ENCODE data around the gene GPRC5C.

GPRC5C gene

DNA sequence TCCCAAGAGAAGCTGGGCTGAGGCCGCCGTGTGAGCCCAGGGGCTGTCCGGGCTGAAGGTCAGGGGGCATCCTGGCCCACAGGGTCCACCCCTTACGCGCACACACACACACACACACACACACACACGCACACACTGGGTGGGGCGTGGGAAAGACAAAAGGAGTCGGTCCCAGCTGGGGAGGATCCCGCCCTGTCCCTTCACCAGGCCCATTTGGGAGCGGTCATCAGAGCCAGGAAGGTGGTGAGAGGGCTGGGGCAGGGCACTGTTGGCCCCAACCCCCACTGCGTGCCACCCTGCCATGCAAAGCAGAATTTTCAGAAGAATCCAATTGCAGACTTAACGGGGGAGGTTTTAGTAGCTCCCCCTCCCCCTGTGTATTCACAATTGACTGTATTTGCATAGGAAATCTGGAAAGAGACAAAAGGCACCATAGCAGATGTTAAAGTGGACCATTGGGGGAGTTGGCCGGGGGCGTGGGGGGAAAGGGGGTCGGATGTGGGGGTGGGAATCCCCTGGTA lies 23.2 kb downstream of the GPRC5C start:
- Histone ChIP-seq H3K79me2 (ENCODE audit: insufficient read depth, low read depth) (no peaks in the 10 kb centered on the region), H3K4me1 (ENCODE audit: low read depth, poor library complexity, severe bottlenecking) (no peaks in the 10 kb centered on the region), H3K9ac (no peak overlapping the region), H3K27ac (no peak overlapping the region), H3K4me2 (no peak overlapping the region), H3K4me3 (IDR thresholded peaks at IDR 0.05; ENCODE audit: insufficient read depth, low read depth, low read length) (no peak overlapping the region), H4K20me1 (ENCODE audit: insufficient read depth) (no peaks in the 10 kb centered on the region), H2AFZ (ENCODE audit: low read depth) (no peak overlapping the region), H3K27me3 (ENCODE audit: insufficient read depth, low read depth) (peaks cover 49% of the 10 kb centered on the region; the same call in 1 of the 2 replicates), H3K36me3 (ENCODE audit: insufficient read depth) (no peaks in the 10 kb centered on the region)
- TF ChIP-seq, protein P1, sequence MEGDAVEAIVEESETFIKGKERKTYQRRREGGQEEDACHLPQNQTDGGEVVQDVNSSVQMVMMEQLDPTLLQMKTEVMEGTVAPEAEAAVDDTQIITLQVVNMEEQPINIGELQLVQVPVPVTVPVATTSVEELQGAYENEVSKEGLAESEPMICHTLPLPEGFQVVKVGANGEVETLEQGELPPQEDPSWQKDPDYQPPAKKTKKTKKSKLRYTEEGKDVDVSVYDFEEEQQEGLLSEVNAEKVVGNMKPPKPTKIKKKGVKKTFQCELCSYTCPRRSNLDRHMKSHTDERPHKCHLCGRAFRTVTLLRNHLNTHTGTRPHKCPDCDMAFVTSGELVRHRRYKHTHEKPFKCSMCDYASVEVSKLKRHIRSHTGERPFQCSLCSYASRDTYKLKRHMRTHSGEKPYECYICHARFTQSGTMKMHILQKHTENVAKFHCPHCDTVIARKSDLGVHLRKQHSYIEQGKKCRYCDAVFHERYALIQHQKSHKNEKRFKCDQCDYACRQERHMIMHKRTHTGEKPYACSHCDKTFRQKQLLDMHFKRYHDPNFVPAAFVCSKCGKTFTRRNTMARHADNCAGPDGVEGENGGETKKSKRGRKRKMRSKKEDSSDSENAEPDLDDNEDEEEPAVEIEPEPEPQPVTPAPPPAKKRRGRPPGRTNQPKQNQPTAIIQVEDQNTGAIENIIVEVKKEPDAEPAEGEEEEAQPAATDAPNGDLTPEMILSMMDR (conservative IDR thresholded peaks at IDR 0.05; ENCODE audit: low read depth, low read length), result no peak

DNA sequence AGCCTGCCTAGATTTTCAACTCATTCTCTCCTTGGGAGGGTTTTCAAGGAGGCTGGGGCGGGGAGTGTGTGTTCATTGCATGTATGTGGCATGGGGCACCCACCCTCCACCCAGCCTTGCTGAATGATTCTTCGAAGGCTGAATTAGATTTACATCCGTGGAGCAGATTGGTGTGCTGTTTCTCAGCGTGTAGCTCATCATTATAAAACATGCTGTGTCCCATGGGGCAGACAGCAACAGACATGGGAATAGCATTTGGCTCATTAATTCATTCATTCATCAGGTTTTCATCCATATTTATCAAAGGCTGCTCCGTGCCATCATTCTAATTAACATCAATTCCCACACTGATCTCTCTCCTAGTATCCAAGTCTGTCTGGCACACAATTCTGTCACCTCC lies 23.9 kb downstream of the GPRC5C start:
- no peak overlapping the region for H3K4me3 ChIP-seq (IDR thresholded peaks at IDR 0.05; ENCODE audit: insufficient read depth, low read depth, low read length)
- no peak overlapping the region for H3K4me2 ChIP-seq
- TF ChIP-seq, protein P1 (conservative IDR thresholded peaks at IDR 0.05; ENCODE audit: low read depth, low read length), result no peak
- H2AFZ ChIP-seq (ENCODE audit: low read depth), result no peak overlapping the region
- H3K79me2 ChIP-seq (ENCODE audit: insufficient read depth, low read depth), result no peaks in the 10 kb centered on the region
- H3K27ac ChIP-seq, result no peak overlapping the region
- H3K4me1 ChIP-seq (ENCODE audit: low read depth, poor library complexity, severe bottlenecking), result no peaks in the 10 kb centered on the region
- no peaks in the 10 kb centered on the region for H3K36me3 ChIP-seq (ENCODE audit: insufficient read depth)
- H4K20me1 ChIP-seq (ENCODE audit: insufficient read depth), result no peaks in the 10 kb centered on the region
- H3K9ac ChIP-seq, result no peak overlapping the region
- peaks cover 45% of the 10 kb centered on the region; the same call in 1 of the 2 replicates for H3K27me3 ChIP-seq (ENCODE audit: insufficient read depth, low read depth)

DNA sequence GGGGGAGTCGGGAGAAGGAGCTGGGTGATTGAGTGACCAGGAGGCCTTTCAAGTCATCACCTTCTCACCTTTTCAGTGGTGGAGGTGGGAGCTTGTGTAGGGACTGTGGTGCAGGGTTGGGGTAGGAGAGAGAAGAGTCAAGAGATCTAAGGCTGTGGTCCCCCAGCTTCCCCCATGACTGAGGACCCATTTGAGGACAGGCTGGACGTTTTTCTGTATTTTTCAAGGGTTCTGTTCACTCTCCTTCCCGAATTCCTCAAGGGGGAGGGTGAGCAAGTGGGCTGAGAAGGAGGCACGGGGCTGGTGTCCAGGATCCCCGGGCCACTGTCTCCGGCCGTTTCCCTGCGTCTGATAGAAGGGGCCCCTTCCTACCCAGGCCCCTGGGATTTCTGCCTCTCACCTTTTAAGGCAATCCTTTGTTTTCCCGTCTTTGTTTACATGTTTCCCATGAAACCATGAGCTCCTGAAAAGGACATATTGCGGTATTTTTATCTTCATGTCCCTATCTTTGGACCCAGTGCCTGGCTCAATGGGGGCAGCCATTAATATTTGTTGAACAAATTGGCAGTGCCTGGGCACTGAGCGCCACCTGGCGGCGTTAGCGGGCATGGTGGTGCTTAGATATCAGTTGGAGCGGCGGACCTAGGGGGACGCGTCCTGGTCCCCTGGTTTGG lies 25.4 kb downstream of the GPRC5C start:
- H3K9ac ChIP-seq, result no peak overlapping the region
- no peak overlapping the region for H3K4me3 ChIP-seq (IDR thresholded peaks at IDR 0.05; ENCODE audit: insufficient read depth, low read depth, low read length)
- H2AFZ ChIP-seq (ENCODE audit: low read depth), result no peak overlapping the region
- H3K4me2 ChIP-seq, result no peak overlapping the region
- H3K27me3 ChIP-seq (ENCODE audit: insufficient read depth, low read depth), result peaks cover 50% of the 10 kb centered on the region; the same call in 1 of the 2 replicates
- H3K36me3 ChIP-seq (ENCODE audit: insufficient read depth), result no peaks in the 10 kb centered on the region
- H4K20me1 ChIP-seq (ENCODE audit: insufficient read depth), result no peaks in the 10 kb centered on the region
- H3K4me1 ChIP-seq (ENCODE audit: low read depth, poor library complexity, severe bottlenecking), result no peaks in the 10 kb centered on the region
- H3K79me2 ChIP-seq (ENCODE audit: insufficient read depth, low read depth), result no peaks in the 10 kb centered on the region
- TF ChIP-seq, protein P1 (conservative IDR thresholded peaks at IDR 0.05; ENCODE audit: low read depth, low read length), result peak; percentile 95
- H3K27ac ChIP-seq, result no peak overlapping the region

DNA sequence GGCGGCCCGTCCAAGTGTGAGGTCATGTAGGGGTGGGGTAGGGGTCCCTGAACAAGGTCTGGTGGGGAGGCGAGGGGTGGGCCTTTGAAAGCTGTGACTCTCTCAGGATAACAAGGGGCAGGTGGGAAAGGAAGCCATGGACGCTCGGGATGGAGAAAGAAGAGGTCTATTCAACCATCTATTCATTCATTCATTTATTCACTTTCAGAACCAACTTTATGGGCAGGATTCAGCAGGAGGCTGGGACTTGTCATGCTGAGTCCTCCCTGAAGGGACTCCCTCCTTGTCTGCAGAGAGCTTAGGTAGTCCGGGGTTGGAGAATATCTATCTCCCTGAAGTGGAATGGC lies 25.9 kb downstream of the GPRC5C start:
- Histone ChIP-seq H3K27me3 (ENCODE audit: insufficient read depth, low read depth) (peaks cover 47% of the 10 kb centered on the region; the same call in 1 of the 2 replicates), H3K4me2 (no peak overlapping the region), H3K79me2 (ENCODE audit: insufficient read depth, low read depth) (no peaks in the 10 kb centered on the region)

More for the DNA sequence above, 25.9 kb downstream of the GPRC5C start:
- TF ChIP-seq, protein P1 (conservative IDR thresholded peaks at IDR 0.05; ENCODE audit: low read depth, low read length), result peak; percentile 53; the same call in 1 of the 2 replicates
- Histone ChIP-seq H3K4me3 (IDR thresholded peaks at IDR 0.05; ENCODE audit: insufficient read depth, low read depth, low read length) (no peak overlapping the region), H3K9ac (no peak overlapping the region), H3K36me3 (ENCODE audit: insufficient read depth) (no peaks in the 10 kb centered on the region), H3K27ac (no peak overlapping the region), H2AFZ (ENCODE audit: low read depth) (no peak overlapping the region), H3K4me1 (ENCODE audit: low read depth, poor library complexity, severe bottlenecking) (no peaks in the 10 kb centered on the region), H4K20me1 (ENCODE audit: insufficient read depth) (no peaks in the 10 kb centered on the region)

Measured in KMS-11 (cell line).